Psoas muscle (tissue), 8 donors: ENCODE results near the gene EDNRA. TPM values are rescaled to one million over a fixed set of nuclear protein-coding genes. Genes with fewer than 3 reads are reported as not detected.

Experiments used
- ATAC-seq, 4 donors: fragments of 200-7000 bp; cut with Tn5 transposase; one replicate each; pipeline ENCODE4 v1.9.1; 2020; ENCODE audit warnings: moderate library complexity in 3 of 4, mild to moderate bottlenecking in 2 of 4
- DNase-seq, 2 donors: peaks; one replicate each; pipeline ENCODE4 v3.0.0-alpha.2; 2020
- H3K27ac ChIP-seq: fragments of 200-600 bp; one replicate; pipeline ENCODE4 v1.8.0; 2022
- H3K27me3 ChIP-seq, 3 donors: fragments of 200-600 bp in 1 of 3; one replicate each; pipeline versions ENCODE4 v1.6.1 to v1.8.0; 2013 to 2022; ENCODE audit warnings: low read length in 2 of 3, mild to moderate bottlenecking in 2 of 3, moderate library complexity in 1 of 3; ENCODE audit not compliant: insufficient read depth in 3 of 3
- H3K36me3 ChIP-seq, 2 donors: fragments of 200-600 bp in 1 of 2; one replicate each; pipeline versions ENCODE4 v1.6.1 to v1.8.0; 2013 to 2022; ENCODE audit warnings: low read depth in 1 of 2, mild to moderate bottlenecking in 1 of 2, moderate library complexity in 1 of 2; ENCODE audit not compliant: insufficient read depth in 1 of 2
- H3K4me1 ChIP-seq: fragments of 200-600 bp; one replicate; pipeline ENCODE4 v1.8.0; 2022
- H3K4me3 ChIP-seq: fragments of 200-600 bp; one replicate; pipeline ENCODE4 v1.8.0; 2022; ENCODE audit warnings: mild to moderate bottlenecking
- H3K9me3 ChIP-seq: fragments of 200-600 bp; one replicate; pipeline ENCODE4 v1.8.0; 2022
- WGBS, 3 donors: extraction: QIAGEN DNeasy Blood & Tissue Kit; methylation state at CpG; one replicate each; pipeline versions ENCODE4 v1.1.6 to v1.1.7; 2013; 5-methylcytosine and 5-hydroxymethylcytosine counted together
- intact Hi-C, 2 donors: fragments of 100-400 bp; cut with DNase I; formaldehyde crosslinking; loops; one replicate each; pipeline versions ENCODE4 v1.11.0 to v1.14.2; 2022
- polyA plus RNA-seq, 3 donors: library from polyadenylated mRNA; stranded (reverse); fragments of 200-250 nt; gene quantifications; one replicate each; pipeline ENCODE4 v1.2.3, GENCODE V29; 2013
- total RNA-seq, 4 donors: library from RNA; stranded (reverse); fragmentation: NEBNext Ultra II Directional in 2 of 4; extraction: Animal tissue kit (Norgen Biotek cat#: 25700) in 2 of 4; gene quantifications; one replicate each; pipeline versions ENCODE4 v1.2.1 to v1.2.4, GENCODE V29; 2021 to 2023
- TF ChIP-seq, protein P1 (sequence below): fragments of 200-600 bp; IDR thresholded peaks from one replicate; pipeline ENCODE4 v1.8.0; 2022; ENCODE audit warnings: antibody characterized with exemption
- donor health status: healthy with polysubstance abuse.
- donor health status: DM: no; HTN: no; CAD: no; lungs with moderate emphysema.
- donor health status: Bipolar disorder and iron deficiency.
- donor health status: healthy.
- donor health status: DM: yes; HTN: yes; CAD: no.
- donor health status: DM: no; HTN: no; CAD: no.
- donor health status: DM: no; HTN: no; CAD: no.
- donor health status: DM: yes; HTN: yes; CAD: no.

The EDNRA gene
- total and polyA plus RNA-seq, 7 donors, result 0.86 to 5.8 (median 1.8) TPM

- intact Hi-C loops, result no loop called here
- 50 to 67% (median 62%) methylated on average over 6 of the region's 6 CpGs for WGBS, 3 donors
- Histone ChIP-seq H3K36me3 (no peaks in the 10 kb centered on the region), H3K9me3 (no peaks in the 10 kb centered on the region), H3K4me3 (no peak overlapping the region), H3K27ac (no peak overlapping the region), H3K4me1 (no peaks in the 10 kb centered on the region), H3K27me3 (no peaks in the 10 kb centered on the region)
- TF ChIP-seq, protein P1, sequence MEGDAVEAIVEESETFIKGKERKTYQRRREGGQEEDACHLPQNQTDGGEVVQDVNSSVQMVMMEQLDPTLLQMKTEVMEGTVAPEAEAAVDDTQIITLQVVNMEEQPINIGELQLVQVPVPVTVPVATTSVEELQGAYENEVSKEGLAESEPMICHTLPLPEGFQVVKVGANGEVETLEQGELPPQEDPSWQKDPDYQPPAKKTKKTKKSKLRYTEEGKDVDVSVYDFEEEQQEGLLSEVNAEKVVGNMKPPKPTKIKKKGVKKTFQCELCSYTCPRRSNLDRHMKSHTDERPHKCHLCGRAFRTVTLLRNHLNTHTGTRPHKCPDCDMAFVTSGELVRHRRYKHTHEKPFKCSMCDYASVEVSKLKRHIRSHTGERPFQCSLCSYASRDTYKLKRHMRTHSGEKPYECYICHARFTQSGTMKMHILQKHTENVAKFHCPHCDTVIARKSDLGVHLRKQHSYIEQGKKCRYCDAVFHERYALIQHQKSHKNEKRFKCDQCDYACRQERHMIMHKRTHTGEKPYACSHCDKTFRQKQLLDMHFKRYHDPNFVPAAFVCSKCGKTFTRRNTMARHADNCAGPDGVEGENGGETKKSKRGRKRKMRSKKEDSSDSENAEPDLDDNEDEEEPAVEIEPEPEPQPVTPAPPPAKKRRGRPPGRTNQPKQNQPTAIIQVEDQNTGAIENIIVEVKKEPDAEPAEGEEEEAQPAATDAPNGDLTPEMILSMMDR, result no peak
- ATAC-seq (peak; percentile 35 to 73 (median 71)), DNase-seq (no peak)
Observed at GRCh38 chr4:147578051-147578476, 97.2 kb downstream of the EDNRA start.

GRCh38 chr4:147578593-147578992 lies 97.7 kb downstream of the EDNRA start:
- 69 to 76% (median 71%) methylated on average over 3 of the region's 3 CpGs for WGBS, 3 donors
- H3K4me3 ChIP-seq, result no peak overlapping the region
- ATAC-seq (no peak), DNase-seq (no peak)
- intact Hi-C loops, result no loop called here
- TF ChIP-seq, protein P1, result no peak
- H3K4me1 ChIP-seq, result no peaks in the 10 kb centered on the region
- no peak overlapping the region for H3K27ac ChIP-seq
- H3K9me3 ChIP-seq, result no peaks in the 10 kb centered on the region
- no peaks in the 10 kb centered on the region for H3K27me3 ChIP-seq
- no peaks in the 10 kb centered on the region for H3K36me3 ChIP-seq

DNA sequence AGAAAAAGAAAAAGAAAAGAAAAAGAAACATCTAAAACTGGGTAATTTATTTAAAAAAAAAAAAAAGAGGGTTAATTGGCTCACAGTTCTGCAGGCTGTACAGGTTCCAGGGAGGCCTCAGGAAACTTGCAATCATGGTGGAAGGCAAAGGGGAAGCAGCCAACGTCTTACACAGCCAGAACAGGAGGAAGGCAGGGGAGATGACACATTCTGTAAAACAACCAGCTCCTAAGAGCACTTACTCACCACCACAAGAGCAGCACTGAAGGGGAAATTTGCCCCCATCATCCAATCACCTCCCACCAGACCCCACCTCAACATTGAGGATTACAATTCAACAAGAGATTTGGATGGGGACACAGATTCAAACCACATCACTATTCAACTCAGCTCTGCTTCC lies 99.5 kb downstream of the EDNRA start:
- Histone ChIP-seq H3K4me3 (no peak overlapping the region), H3K4me1 (no peaks in the 10 kb centered on the region), H3K36me3 (no peaks in the 10 kb centered on the region), H3K27me3 (no peaks in the 10 kb centered on the region), H3K9me3 (no peaks in the 10 kb centered on the region), H3K27ac (no peak overlapping the region)
- no peak for DNase-seq
- ATAC-seq, result no peak
- intact Hi-C loops, result loop anchor here in 1 of 2 donors (10.0 kb wide), 1 partner anchor 416 kb away; no protein-coding TSS in a partner anchor
- TF ChIP-seq, protein P1, result no peak
- 40 to 60% (median 46%) methylated on average over 1 of the region's 1 CpG for WGBS, 3 donors

DNA sequence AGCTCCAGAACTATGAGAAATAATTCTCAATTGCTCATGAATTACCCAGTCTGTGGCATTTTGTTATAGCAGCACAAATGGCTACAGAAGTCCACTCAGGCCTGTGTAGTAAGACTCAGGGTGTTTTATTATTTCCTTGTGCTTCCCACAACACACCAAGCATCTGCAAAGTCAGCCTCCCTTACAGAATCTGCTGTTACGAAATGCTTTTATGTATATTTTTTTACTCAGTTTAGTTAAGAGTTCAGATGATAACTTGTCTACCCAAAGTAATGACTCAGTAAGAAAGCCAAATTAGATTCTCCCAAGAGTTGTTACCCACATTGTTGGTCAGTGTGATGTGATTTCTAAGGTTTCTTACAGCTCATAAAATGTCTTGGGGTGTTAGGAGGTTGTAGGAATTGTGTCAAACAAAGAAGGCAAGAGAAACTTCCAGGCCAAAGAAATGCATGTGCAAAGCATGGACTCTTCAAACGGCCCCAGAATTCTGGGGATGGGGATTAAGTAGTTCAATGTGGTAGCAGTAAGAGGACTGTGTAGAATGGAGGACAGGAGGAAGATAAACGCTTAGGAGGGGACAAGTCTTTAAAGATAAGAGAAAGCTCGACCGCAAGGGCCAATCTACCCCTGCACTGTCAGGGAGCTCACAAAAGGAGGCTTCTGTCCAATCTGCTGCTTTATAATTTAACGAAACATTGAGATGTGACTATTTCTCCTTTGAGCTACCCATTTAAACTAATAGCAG lies 100.9 kb downstream of the EDNRA start:
- 84 to 85% (median 84%) methylated on average over 6 of the region's 6 CpGs for WGBS, 3 donors
- ATAC-seq (no peak), DNase-seq (no peak)
- Histone ChIP-seq H3K9me3 (no peaks in the 10 kb centered on the region), H3K36me3 (no peaks in the 10 kb centered on the region), H3K4me1 (no peaks in the 10 kb centered on the region), H3K27me3 (no peaks in the 10 kb centered on the region), H3K27ac (no peak overlapping the region), H3K4me3 (no peak overlapping the region)
- intact Hi-C loops, result loop anchor here in 1 of 2 donors (10.0 kb wide), 1 partner anchor 417 kb away; no protein-coding TSS in a partner anchor
- TF ChIP-seq, protein P1, result no peak
